ENCODE measurements around the gene PRKCA.
"Not testable (repeated sequence)": the region's sequence is repeated elsewhere in the genome, so short reads cannot be mapped to it uniquely, and the experiment has no call there.

The PRKCA gene

DNA sequence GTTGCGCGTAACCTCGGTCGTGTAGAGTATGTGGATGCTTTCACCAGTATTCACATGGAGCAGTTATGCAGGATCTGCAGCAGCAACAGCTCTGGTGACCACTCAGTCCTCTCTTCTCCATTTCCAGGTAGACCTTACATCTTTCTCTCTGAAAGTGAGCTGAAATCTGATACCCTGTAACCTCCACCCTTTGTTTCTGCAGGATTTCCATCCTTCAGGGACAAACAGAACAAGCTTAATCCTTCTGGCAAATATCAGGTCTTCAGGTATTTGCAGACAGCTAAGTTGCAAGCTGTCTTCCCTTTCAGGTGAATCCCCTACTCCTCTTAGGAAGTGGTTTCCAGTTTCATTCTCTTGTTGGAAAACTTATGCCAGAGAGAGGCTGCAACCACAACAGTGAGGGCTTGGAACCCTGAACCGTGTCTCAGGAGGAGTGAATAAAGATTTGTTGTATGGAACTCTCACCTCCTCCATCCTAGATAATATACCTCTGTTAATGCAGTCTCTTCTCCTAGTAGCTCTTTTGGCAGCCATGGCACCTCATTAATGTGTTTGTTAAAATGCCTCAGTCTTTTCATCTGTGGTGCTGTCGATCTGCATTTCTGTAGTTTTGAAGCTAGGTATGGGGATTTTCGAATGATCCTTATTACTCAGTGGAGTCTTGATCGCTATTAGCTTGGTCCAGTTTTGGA, 172.5 kb downstream of the PRKCA start:
- Histone ChIP-seq H3K9me2 (replicated peaks; ENCODE audit: low read depth, low read length) (no peaks in the 10 kb centered on the region), H3K9ac (ENCODE audit: low read depth, low read length, poor library complexity, severe bottlenecking) (no peak overlapping the region), H4K20me1 (ENCODE audit: insufficient read depth, low read length, poor library complexity, severe bottlenecking) (no peaks in the 10 kb centered on the region), H3K79me2 (ENCODE audit: insufficient read depth, low read length) (no peaks in the 10 kb centered on the region), H2AFZ (ENCODE audit: low read length) (no peak overlapping the region), H3K4me3 (ENCODE audit: low read length, poor library complexity, severe bottlenecking) (no peak overlapping the region), H3K27me3 (ENCODE audit: insufficient read depth, low read length, poor library complexity, severe bottlenecking) (no peaks in the 10 kb centered on the region), H3K4me2 (ENCODE audit: low read depth, low read length, poor library complexity, severe bottlenecking) (no peak overlapping the region), H3K9me3 (ENCODE audit: insufficient read depth, low read depth, low read length) (no peaks in the 10 kb centered on the region), H3F3A (ENCODE audit: low read depth) (no peaks in the 10 kb centered on the region), H3K4me1 (ENCODE audit: insufficient read depth, low read length, poor library complexity, severe bottlenecking) (no peaks in the 10 kb centered on the region), H3K36me3 (ENCODE audit: insufficient read depth, low read length) (no peaks in the 10 kb centered on the region)
- TF ChIP-seq, protein P1, sequence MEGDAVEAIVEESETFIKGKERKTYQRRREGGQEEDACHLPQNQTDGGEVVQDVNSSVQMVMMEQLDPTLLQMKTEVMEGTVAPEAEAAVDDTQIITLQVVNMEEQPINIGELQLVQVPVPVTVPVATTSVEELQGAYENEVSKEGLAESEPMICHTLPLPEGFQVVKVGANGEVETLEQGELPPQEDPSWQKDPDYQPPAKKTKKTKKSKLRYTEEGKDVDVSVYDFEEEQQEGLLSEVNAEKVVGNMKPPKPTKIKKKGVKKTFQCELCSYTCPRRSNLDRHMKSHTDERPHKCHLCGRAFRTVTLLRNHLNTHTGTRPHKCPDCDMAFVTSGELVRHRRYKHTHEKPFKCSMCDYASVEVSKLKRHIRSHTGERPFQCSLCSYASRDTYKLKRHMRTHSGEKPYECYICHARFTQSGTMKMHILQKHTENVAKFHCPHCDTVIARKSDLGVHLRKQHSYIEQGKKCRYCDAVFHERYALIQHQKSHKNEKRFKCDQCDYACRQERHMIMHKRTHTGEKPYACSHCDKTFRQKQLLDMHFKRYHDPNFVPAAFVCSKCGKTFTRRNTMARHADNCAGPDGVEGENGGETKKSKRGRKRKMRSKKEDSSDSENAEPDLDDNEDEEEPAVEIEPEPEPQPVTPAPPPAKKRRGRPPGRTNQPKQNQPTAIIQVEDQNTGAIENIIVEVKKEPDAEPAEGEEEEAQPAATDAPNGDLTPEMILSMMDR (conservative IDR thresholded peaks at IDR 0.05; ENCODE audit: low read length), result no peak
- TF ChIP-seq EZH2phosphoT487 (IDR thresholded peaks at IDR 0.05; ENCODE audit: borderline replicate concordance), result no peak

DNA sequence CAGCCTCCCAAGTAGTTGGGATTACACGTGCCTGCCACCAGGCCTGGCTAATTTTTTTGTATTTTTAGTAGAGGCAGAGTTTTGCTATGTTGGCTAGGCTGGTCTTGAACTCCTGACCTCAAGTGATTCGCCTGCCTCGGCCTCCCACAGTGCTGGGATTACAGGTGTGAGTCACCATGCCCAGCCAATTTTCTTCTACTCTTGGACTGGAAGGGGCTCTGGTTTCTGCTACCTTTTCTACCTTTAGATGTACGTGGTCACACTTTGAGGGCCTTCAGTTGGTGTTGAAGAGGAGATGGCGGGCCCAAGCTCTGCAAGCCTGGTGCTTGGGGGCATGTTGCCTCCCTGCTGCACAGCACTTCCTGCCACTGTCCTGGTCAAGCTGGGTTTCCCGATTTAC, 173.6 kb downstream of the PRKCA start:
- Histone ChIP-seq H3K9me2 (replicated peaks; ENCODE audit: low read depth, low read length) (no peaks in the 10 kb centered on the region), H3K4me2 (ENCODE audit: low read depth, low read length, poor library complexity, severe bottlenecking) (no peak overlapping the region), H3K4me3 (ENCODE audit: low read length, poor library complexity, severe bottlenecking) (no peak overlapping the region), H3K79me2 (ENCODE audit: insufficient read depth, low read length) (no peaks in the 10 kb centered on the region), H3K9me3 (ENCODE audit: insufficient read depth, low read depth, low read length) (no peaks in the 10 kb centered on the region), H3K4me1 (ENCODE audit: insufficient read depth, low read length, poor library complexity, severe bottlenecking) (no peaks in the 10 kb centered on the region), H4K20me1 (ENCODE audit: insufficient read depth, low read length, poor library complexity, severe bottlenecking) (no peaks in the 10 kb centered on the region), H3F3A (ENCODE audit: low read depth) (no peaks in the 10 kb centered on the region), H3K27me3 (ENCODE audit: insufficient read depth, low read length, poor library complexity, severe bottlenecking) (no peaks in the 10 kb centered on the region), H2AFZ (ENCODE audit: low read length) (no peak overlapping the region), H3K36me3 (ENCODE audit: insufficient read depth, low read length) (no peaks in the 10 kb centered on the region), H3K9ac (ENCODE audit: low read depth, low read length, poor library complexity, severe bottlenecking) (no peak overlapping the region)
- TF ChIP-seq, protein P1 (conservative IDR thresholded peaks at IDR 0.05; ENCODE audit: low read length), result no peak
- no peak for TF ChIP-seq EZH2phosphoT487 (IDR thresholded peaks at IDR 0.05; ENCODE audit: borderline replicate concordance)

DNA sequence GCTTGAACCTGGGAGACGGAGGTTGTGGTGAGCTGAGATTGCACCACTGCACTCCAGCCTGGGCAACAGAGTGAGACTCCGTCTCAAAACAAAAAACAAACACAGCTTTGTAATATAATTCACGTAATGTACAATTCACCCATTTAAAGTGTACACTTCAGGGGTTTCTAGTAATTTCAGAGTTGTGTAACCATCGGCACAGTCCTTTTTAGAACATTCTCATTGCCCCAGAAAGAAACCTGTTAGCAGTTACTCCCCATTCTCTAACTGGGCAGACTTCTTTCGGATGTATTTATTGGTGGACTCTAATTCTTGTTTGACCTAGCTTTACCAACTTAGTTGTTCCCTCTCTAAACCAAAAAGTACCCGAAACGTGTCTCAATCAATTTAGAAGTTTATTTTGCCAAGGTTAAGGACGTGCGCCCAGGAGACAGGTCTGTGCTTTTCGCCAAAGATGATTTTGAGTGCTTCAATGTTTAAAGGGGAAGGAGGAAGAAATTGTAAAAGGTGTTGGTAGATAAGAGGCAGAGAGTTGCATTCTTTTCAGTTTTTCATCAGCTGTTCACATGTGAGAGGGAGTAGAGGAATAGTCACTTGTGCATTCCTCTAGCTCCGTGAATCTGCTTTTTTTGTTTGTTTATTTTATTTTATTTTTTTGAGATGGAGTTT, 175.3 kb downstream of the PRKCA start:
- Histone ChIP-seq H3K9ac (ENCODE audit: low read depth, low read length, poor library complexity, severe bottlenecking) (no peak overlapping the region), H3K4me1 (ENCODE audit: insufficient read depth, low read length, poor library complexity, severe bottlenecking) (no peaks in the 10 kb centered on the region), H3K4me2 (ENCODE audit: low read depth, low read length, poor library complexity, severe bottlenecking) (no peak overlapping the region), H3K36me3 (ENCODE audit: insufficient read depth, low read length) (no peaks in the 10 kb centered on the region), H2AFZ (ENCODE audit: low read length) (no peak overlapping the region), H3K27me3 (ENCODE audit: insufficient read depth, low read length, poor library complexity, severe bottlenecking) (no peaks in the 10 kb centered on the region), H3K4me3 (ENCODE audit: low read length, poor library complexity, severe bottlenecking) (no peak overlapping the region), H4K20me1 (ENCODE audit: insufficient read depth, low read length, poor library complexity, severe bottlenecking) (no peaks in the 10 kb centered on the region), H3K79me2 (ENCODE audit: insufficient read depth, low read length) (no peaks in the 10 kb centered on the region), H3K9me3 (ENCODE audit: insufficient read depth, low read depth, low read length) (no peaks in the 10 kb centered on the region), H3F3A (ENCODE audit: low read depth) (no peaks in the 10 kb centered on the region), H3K9me2 (replicated peaks; ENCODE audit: low read depth, low read length) (no peaks in the 10 kb centered on the region)
- TF ChIP-seq, protein P1 (conservative IDR thresholded peaks at IDR 0.05; ENCODE audit: low read length), result no peak
- no peak for TF ChIP-seq EZH2phosphoT487 (IDR thresholded peaks at IDR 0.05; ENCODE audit: borderline replicate concordance)

DNA sequence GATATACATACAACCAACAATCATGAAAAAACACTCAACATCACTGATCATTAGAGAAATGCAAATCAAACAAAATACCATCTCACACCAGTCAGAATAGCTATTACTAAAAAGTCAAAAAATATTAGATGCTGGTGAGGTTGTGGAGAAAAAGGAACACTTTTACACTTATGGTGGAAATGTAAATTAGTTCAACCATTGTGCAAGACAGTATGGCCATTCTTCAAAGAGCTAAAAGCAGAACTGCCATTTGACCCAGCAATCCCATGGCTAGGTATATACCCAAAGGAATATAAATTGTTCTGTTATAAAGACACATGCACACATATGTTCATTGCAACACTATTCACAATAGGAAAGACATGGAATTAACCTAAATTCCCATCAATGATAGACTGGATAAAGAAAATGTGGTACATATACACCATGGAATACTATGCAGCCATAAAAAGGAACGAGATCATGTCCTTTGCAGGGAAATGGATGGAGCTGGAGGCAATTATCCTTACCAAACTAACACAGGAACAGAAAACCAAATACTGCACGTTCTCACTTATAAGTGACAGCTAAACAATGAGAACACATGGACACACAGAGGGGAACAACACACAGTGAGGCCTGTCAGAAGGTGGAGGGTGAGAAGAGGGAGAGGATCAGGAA, 176.9 kb downstream of the PRKCA start:
- not testable (repeated sequence) for H3K4me3 ChIP-seq (ENCODE audit: low read length, poor library complexity, severe bottlenecking); H3K4me2 ChIP-seq (ENCODE audit: low read depth, low read length, poor library complexity, severe bottlenecking); H2AFZ ChIP-seq (ENCODE audit: low read length); H3K36me3 ChIP-seq (ENCODE audit: insufficient read depth, low read length); H3K4me1 ChIP-seq (ENCODE audit: insufficient read depth, low read length, poor library complexity, severe bottlenecking); H3K9ac ChIP-seq (ENCODE audit: low read depth, low read length, poor library complexity, severe bottlenecking); H3K9me3 ChIP-seq (ENCODE audit: insufficient read depth, low read depth, low read length); H4K20me1 ChIP-seq (ENCODE audit: insufficient read depth, low read length, poor library complexity, severe bottlenecking); H3K27me3 ChIP-seq (ENCODE audit: insufficient read depth, low read length, poor library complexity, severe bottlenecking); H3K79me2 ChIP-seq (ENCODE audit: insufficient read depth, low read length); H3K9me2 ChIP-seq (replicated peaks; ENCODE audit: low read depth, low read length); H3F3A ChIP-seq (ENCODE audit: low read depth)
